IMR-90 (cell line): ENCODE measurements around the gene OSBPL1A. TPM values are rescaled to one million over a fixed set of nuclear protein-coding genes. Genes with fewer than 3 reads are reported as not detected.

ENCODE experiments used
- ATAC-seq: fragments of 200-7000 bp; cut with Tn5 transposase; 2 replicates; pipeline ENCODE4 v1.9.1; 2020; ENCODE audit warnings: low read depth, mild to moderate bottlenecking, moderate library complexity
- BruUV-seq: library from RNA; stranded (reverse); fragments of 400-500 nt; replicated peaks from 2 replicates; lab custom pipeline; 2021; lab: Mats Ljungman, UMichigan
- CTCF ChIA-PET: fragments of 300-600 bp; formaldehyde crosslinking; extraction: SDS; loops from one replicate; lab custom pipeline; 2021; ENCODE audit warnings: antibody characterized with exemption; lab: Yijun Ruan, JAX
- POLR2A ChIA-PET: fragments of 300-600 bp; sonication (Branson Sonifier 250); formaldehyde crosslinking; loops from one replicate; lab custom pipeline; 2022; ENCODE audit warnings: antibody characterized with exemption; ENCODE audit not compliant: unreplicated experiment; lab: Charles Lee
- DNase-seq: peaks from one replicate; pipeline ENCODE4 v3.0.0; 2013
- H2AFZ ChIP-seq: replicated peaks from 2 replicates; pipeline ENCODE3; 2013; ENCODE audit warnings: low read length, mild to moderate bottlenecking; ENCODE audit not compliant: poor library complexity
- H2AK5ac ChIP-seq: 2 replicates; pipeline ENCODE4 v1.6.1; 2013; ENCODE audit warnings: low read depth, low read length, inconsistent platforms
- H2AK9ac ChIP-seq: replicated peaks from 2 replicates; pipeline ENCODE3; 2013; ENCODE audit warnings: mild to moderate bottlenecking, low read depth, low read length, moderate library complexity; ENCODE audit not compliant: poor library complexity
- H2BK120ac ChIP-seq: 2 replicates; pipeline ENCODE4 v1.6.1; 2013; ENCODE audit warnings: low read depth, low read length, inconsistent platforms
- H2BK15ac ChIP-seq: 3 replicates; pipeline ENCODE4 v1.6.1; 2013; ENCODE audit warnings: low read depth, low read length, inconsistent platforms
- H2BK20ac ChIP-seq: 2 replicates; pipeline ENCODE4 v1.6.1; 2013; ENCODE audit warnings: low read depth, mild to moderate bottlenecking, inconsistent platforms, low read length, moderate library complexity
- H2BK5ac ChIP-seq: 2 replicates; pipeline ENCODE4 v1.6.1; 2013; ENCODE audit warnings: mild to moderate bottlenecking, low read depth, low read length, inconsistent platforms; ENCODE audit not compliant: poor library complexity, severe bottlenecking
- H3K14ac ChIP-seq: replicated peaks from 2 replicates; pipeline ENCODE4 v1.6.1; 2013; ENCODE audit warnings: low read depth, low read length, inconsistent platforms
- H3K18ac ChIP-seq: 2 replicates; pipeline ENCODE4 v1.6.1; 2013; ENCODE audit warnings: low read depth, low read length, control low read depth
- H3K23ac ChIP-seq: 2 replicates; pipeline ENCODE4 v1.6.1; 2013; ENCODE audit warnings: low read depth, low read length, inconsistent platforms
- H3K27ac ChIP-seq: 2 replicates; pipeline ENCODE4 v1.5.1; 2013; ENCODE audit warnings: mild to moderate bottlenecking, control low read depth, low read length; ENCODE audit not compliant: insufficient read depth
- H3K27me3 ChIP-seq: 2 replicates; pipeline ENCODE4 v1.6.1; 2013; ENCODE audit warnings: low read length; ENCODE audit not compliant: control insufficient read depth, insufficient read depth
- H3K36me3 ChIP-seq: 2 replicates; pipeline ENCODE4 v1.6.1; 2013; ENCODE audit warnings: low read length, mixed read lengths; ENCODE audit not compliant: control insufficient read depth, insufficient read depth
- H3K4ac ChIP-seq: 2 replicates; pipeline ENCODE4 v1.6.1; 2013; ENCODE audit warnings: low read depth, low read length, inconsistent platforms
- H3K4me1 ChIP-seq: 2 replicates; pipeline ENCODE4 v1.6.1; 2013; ENCODE audit warnings: low read length, mixed read lengths; ENCODE audit not compliant: control insufficient read depth, insufficient read depth
- H3K4me2 ChIP-seq: 2 replicates; pipeline ENCODE4 v1.6.1; 2013; ENCODE audit warnings: low read depth, mild to moderate bottlenecking, control low read depth, low read length, moderate library complexity
- H3K4me3 ChIP-seq: 2 replicates; pipeline ENCODE4 v1.5.1; 2013; ENCODE audit warnings: low read depth, mild to moderate bottlenecking, control low read depth, low read length, moderate library complexity; ENCODE audit not compliant: insufficient read depth
- H3K56ac ChIP-seq: 2 replicates; pipeline ENCODE4 v1.6.1; 2013; ENCODE audit warnings: low read length, inconsistent platforms; ENCODE audit not compliant: insufficient read depth; ENCODE audit errors: extremely low read depth
- H3K79me1 ChIP-seq, 2 experiments: 2 replicates each; pipeline ENCODE4 v1.6.1; 2013; ENCODE audit warnings: low read length in 2 of 2, inconsistent platforms in 1 of 2, low read depth in 1 of 2
- H3K9ac ChIP-seq: 2 replicates; pipeline ENCODE4 v1.6.1; 2013; ENCODE audit warnings: low read depth, low read length, control low read depth
- H3K9me1 ChIP-seq: 2 replicates; pipeline ENCODE4 v1.6.1; 2013; ENCODE audit warnings: low read length, inconsistent platforms; ENCODE audit not compliant: insufficient read depth
- H3K9me3 ChIP-seq: 2 replicates; pipeline ENCODE4 v1.6.1; 2013; ENCODE audit warnings: low read length; ENCODE audit not compliant: control insufficient read depth, insufficient read depth
- H4K20me1 ChIP-seq: 2 replicates; pipeline ENCODE4 v1.6.1; 2013; ENCODE audit warnings: low read length, inconsistent platforms; ENCODE audit not compliant: insufficient read depth
- H4K5ac ChIP-seq: 2 replicates; pipeline ENCODE4 v1.6.1; 2013; ENCODE audit warnings: mild to moderate bottlenecking, low read depth, low read length, control low read depth
- H4K8ac ChIP-seq, 2 experiments: 2 replicates each; pipeline ENCODE4 v1.6.1; 2013; ENCODE audit warnings: low read depth in 2 of 2, low read length in 2 of 2, control low read depth in 1 of 2, inconsistent platforms in 1 of 2
- H4K91ac ChIP-seq: 2 replicates; pipeline ENCODE4 v1.6.1; 2013; ENCODE audit warnings: low read depth, low read length, inconsistent platforms; ENCODE audit not compliant: insufficient read depth
- BHLHE40 ChIP-seq: fragments of 150-350 bp; IDR thresholded peaks from 2 replicates; pipeline ENCODE4 v1.6.1; 2016; ENCODE audit warnings: mild to moderate bottlenecking, low read depth, low read length
- CEBPB ChIP-seq: IDR thresholded peaks from 2 replicates; pipeline ENCODE4 v1.6.1; 2012; ENCODE audit warnings: low read depth, low read length, improper control_type of control experiment
- CHD1 ChIP-seq: IDR thresholded peaks from 2 replicates; pipeline ENCODE4 v1.6.1; 2012; ENCODE audit warnings: low read depth, low read length, improper control_type of control experiment
- FOS ChIP-seq: fragments of 150-350 bp; IDR thresholded peaks from 2 replicates; pipeline ENCODE4 v1.6.1; 2016; ENCODE audit warnings: low read depth, low read length
- MAFK ChIP-seq: IDR thresholded peaks from 2 replicates; pipeline ENCODE4 v1.6.1; 2012; ENCODE audit warnings: low read depth, low read length, improper control_type of control experiment
- MAZ ChIP-seq: IDR thresholded peaks from 2 replicates; pipeline ENCODE4 v1.6.1; 2012; ENCODE audit warnings: low read depth, mild to moderate bottlenecking, low read length, improper control_type of control experiment, moderate library complexity, borderline replicate concordance
- MXI1 ChIP-seq: IDR thresholded peaks from 2 replicates; pipeline ENCODE4 v1.6.1; 2012; ENCODE audit warnings: low read depth, mild to moderate bottlenecking, low read length, moderate library complexity, borderline replicate concordance
- NFE2L2 ChIP-seq: fragments of 150-350 bp; IDR thresholded peaks from 2 replicates; pipeline ENCODE4 v1.6.1; 2016; ENCODE audit warnings: low read depth, mild to moderate bottlenecking, low read length
- POLR2A ChIP-seq: IDR thresholded peaks from 2 replicates; pipeline ENCODE4 v1.6.1; 2012; ENCODE audit warnings: mild to moderate bottlenecking, low read depth, low read length
- RAD21 ChIP-seq: IDR thresholded peaks from 2 replicates; pipeline ENCODE4 v1.6.1; 2012; ENCODE audit warnings: low read length, improper control_type of control experiment
- RCOR1 ChIP-seq: IDR thresholded peaks from 2 replicates; pipeline ENCODE4 v1.6.1; 2012; ENCODE audit warnings: mild to moderate bottlenecking, low read length, improper control_type of control experiment; ENCODE audit not compliant: insufficient replicate concordance
- RFX5 ChIP-seq: IDR thresholded peaks from 2 replicates; pipeline ENCODE4 v1.8.0; 2012; ENCODE audit warnings: low read depth, mild to moderate bottlenecking, low read length, moderate library complexity
- SMC3 ChIP-seq: fragments of 150-350 bp; IDR thresholded peaks from 2 replicates; pipeline ENCODE4 v1.6.1; 2016; ENCODE audit warnings: low read depth, mild to moderate bottlenecking, antibody characterized with exemption, low read length, moderate library complexity
- WGBS, 2 experiments: methylation state at CpG; one replicate each; pipeline versions ENCODE4 v1.1.5 to v1.1.7; 2013; ENCODE audit warnings: missing lambda C conversion rate in 2 of 2; ENCODE audit not compliant: insufficient read length in 1 of 2; ENCODE audit errors: extremely low coverage in 2 of 2; 5-methylcytosine and 5-hydroxymethylcytosine counted together
- dilution Hi-C: fragments of 300-500 bp; cut with HindIII; formaldehyde crosslinking; loops from one replicate; pipeline ENCODE4 v1.14.3; 2018; ENCODE audit warnings: low sequenced_read_pairs; ENCODE audit not compliant: unreplicated experiment
- in situ Hi-C: fragments of 300-500 bp; cut with MboI; formaldehyde crosslinking; loops from 3 replicates; pipeline ENCODE4 v1.14.3; 2019; ENCODE audit warnings: low sequenced_read_pairs, inconsistent platforms, mixed read lengths
- intact Hi-C: fragments of 100-400 bp; cut with micrococcal nuclease; formaldehyde crosslinking; loops from 2 replicates; pipeline ENCODE4 v1.10.0; 2022
- polyA plus RNA-seq, 3 experiments: library from polyadenylated mRNA; depleted of rRNA; stranded (reverse); fragments of >200 nt; gene quantifications; 2 replicates each; pipeline ENCODE4 v1.2.3, GENCODE V29; 2012; ENCODE audit warnings: low replicate concordance in 1 of 3
- total RNA-seq: library from RNA; depleted of rRNA; stranded (reverse); fragments of >200 nt; gene quantifications from 2 replicates; pipeline ENCODE4 v1.2.3, GENCODE V29; 2012
- TF ChIP-seq, protein P1 (sequence below): conservative IDR thresholded peaks from 2 replicates; pipeline ENCODE4 v1.5.1; 2012; ENCODE audit warnings: mild to moderate bottlenecking, low read depth, low read length, improper control_type of control experiment
- TF ChIP-seq, protein P2 (sequence below): fragments of 150-350 bp; IDR thresholded peaks from 2 replicates; pipeline ENCODE4 v1.6.1; 2016; ENCODE audit warnings: low read depth, mild to moderate bottlenecking, low read length, moderate library complexity, borderline replicate concordance
- TF ChIP-seq, protein P3 (sequence below): fragments of 150-350 bp; IDR thresholded peaks from 2 replicates; pipeline ENCODE4 v1.6.1; 2017; ENCODE audit warnings: mild to moderate bottlenecking, antibody characterized with exemption, low read length, low read depth

The OSBPL1A gene
- total and polyA plus RNA-seq, 2 of the 4 experiments (the other 2 are of a cell fraction) = 29.4 to 70.4 TPM

DNA sequence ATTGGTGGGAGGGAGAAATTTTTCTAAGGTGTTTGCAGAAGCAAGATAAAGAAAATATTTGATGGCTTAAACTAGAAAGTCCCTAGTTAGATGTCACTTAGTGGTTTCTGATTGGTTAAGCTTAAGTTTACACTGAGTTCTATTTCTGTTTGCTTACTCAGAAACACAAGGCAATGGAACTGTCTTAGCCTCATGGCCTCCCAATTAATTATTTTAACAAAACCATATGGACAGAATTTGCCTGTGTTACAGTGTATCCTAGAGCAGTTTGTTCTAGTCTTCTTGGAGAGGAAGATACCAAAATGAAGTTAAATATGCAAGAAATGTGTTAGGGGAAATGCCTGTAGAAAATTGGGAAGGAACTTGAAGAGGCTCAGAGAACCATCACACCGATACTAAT is 24.2 kb upstream of the OSBPL1A start:
- Histone ChIP-seq H3K27me3 (peaks cover 11% of the 10 kb centered on the region), H3K23ac (no peak overlapping the region), H3K9me1 (no peaks in the 10 kb centered on the region), H3K27ac (no peak overlapping the region), H2BK20ac (no peak overlapping the region), H3K4me1 (no peaks in the 10 kb centered on the region; the same call in 1 of the 2 replicates), H4K20me1 (no peaks in the 10 kb centered on the region), H3K36me3 (no peaks in the 10 kb centered on the region), H3K56ac (no peak overlapping the region), H3K4ac (no peak overlapping the region), H4K8ac (no peak overlapping the region), H3K9ac (no peak overlapping the region), H2BK15ac (no peak overlapping the region), H3K14ac (no peak overlapping the region), H2AK5ac (no peak overlapping the region), H3K18ac (no peak overlapping the region), H2BK120ac (no peak overlapping the region), H3K4me2 (no peak overlapping the region), H4K5ac (no peak overlapping the region), H3K9me3 (no peaks in the 10 kb centered on the region), H2AFZ (no peak overlapping the region), H3K4me3 (no peak overlapping the region), H2AK9ac (no peak overlapping the region), H3K79me1 (peaks cover under 1 to 6% of the 10 kb centered on the region in 2 experiments; a peak in 2 of 4 replicates), H4K91ac (no peak overlapping the region), H2BK5ac (no peak overlapping the region)
- no peak for DNase-seq
- 100% methylated on average over 1 of the region's 1 CpG; no CpG with 5 or more reads in 1 of the 2 experiments for WGBS, 2 experiments
- TF ChIP-seq FOS (no peak), RFX5 (no peak), MAFK (no peak), RAD21 (no peak), MXI1 (no peak), POLR2A (no peak), RCOR1 (no peak), SMC3 (no peak), CHD1 (no peak), MAZ (no peak), NFE2L2 (no peak), BHLHE40 (no peak), CEBPB (no peak)
- TF ChIP-seq, protein P1, sequence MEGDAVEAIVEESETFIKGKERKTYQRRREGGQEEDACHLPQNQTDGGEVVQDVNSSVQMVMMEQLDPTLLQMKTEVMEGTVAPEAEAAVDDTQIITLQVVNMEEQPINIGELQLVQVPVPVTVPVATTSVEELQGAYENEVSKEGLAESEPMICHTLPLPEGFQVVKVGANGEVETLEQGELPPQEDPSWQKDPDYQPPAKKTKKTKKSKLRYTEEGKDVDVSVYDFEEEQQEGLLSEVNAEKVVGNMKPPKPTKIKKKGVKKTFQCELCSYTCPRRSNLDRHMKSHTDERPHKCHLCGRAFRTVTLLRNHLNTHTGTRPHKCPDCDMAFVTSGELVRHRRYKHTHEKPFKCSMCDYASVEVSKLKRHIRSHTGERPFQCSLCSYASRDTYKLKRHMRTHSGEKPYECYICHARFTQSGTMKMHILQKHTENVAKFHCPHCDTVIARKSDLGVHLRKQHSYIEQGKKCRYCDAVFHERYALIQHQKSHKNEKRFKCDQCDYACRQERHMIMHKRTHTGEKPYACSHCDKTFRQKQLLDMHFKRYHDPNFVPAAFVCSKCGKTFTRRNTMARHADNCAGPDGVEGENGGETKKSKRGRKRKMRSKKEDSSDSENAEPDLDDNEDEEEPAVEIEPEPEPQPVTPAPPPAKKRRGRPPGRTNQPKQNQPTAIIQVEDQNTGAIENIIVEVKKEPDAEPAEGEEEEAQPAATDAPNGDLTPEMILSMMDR = no peak
- TF ChIP-seq, protein P2, sequence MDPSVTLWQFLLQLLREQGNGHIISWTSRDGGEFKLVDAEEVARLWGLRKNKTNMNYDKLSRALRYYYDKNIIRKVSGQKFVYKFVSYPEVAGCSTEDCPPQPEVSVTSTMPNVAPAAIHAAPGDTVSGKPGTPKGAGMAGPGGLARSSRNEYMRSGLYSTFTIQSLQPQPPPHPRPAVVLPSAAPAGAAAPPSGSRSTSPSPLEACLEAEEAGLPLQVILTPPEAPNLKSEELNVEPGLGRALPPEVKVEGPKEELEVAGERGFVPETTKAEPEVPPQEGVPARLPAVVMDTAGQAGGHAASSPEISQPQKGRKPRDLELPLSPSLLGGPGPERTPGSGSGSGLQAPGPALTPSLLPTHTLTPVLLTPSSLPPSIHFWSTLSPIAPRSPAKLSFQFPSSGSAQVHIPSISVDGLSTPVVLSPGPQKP = no peak
- TF ChIP-seq, protein P3, sequence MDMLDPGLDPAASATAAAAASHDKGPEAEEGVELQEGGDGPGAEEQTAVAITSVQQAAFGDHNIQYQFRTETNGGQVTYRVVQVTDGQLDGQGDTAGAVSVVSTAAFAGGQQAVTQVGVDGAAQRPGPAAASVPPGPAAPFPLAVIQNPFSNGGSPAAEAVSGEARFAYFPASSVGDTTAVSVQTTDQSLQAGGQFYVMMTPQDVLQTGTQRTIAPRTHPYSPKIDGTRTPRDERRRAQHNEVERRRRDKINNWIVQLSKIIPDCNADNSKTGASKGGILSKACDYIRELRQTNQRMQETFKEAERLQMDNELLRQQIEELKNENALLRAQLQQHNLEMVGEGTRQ = no peak
- ChIA-PET CTCF (no interaction called here), POLR2A (no interaction called here)
- ATAC-seq = no peak
- dilution Hi-C loops = no loop called here
- intact Hi-C loops = no loop called here
- BruUV-seq = no TSS peak
- in situ Hi-C loops = no loop called here
